ENCODE data around the gene SLC15A4. TPM values are rescaled to one million over a fixed set of nuclear protein-coding genes. Genes with fewer than 3 reads are reported as not detected.

Gene SLC15A4
- total and polyA plus RNA-seq, 2 of the 13 experiments (the other 11 are each of a cell fraction or from before 2014, with no cell fraction given), result 17.3 to 22.7 TPM

GRCh38 chr12:128761379-128761790 is 62.4 kb downstream of the SLC15A4 start (continued):
- no peak for TF ChIP-seq ZNF503 (CRISPR knock-in tag; IDR thresholded peaks at IDR 0.05)
- TF ChIP-seq KLF11 (CRISPR knock-in tag; IDR thresholded peaks at IDR 0.05), result no peak
- TF ChIP-seq RAD51 (IDR thresholded peaks at IDR 0.05; ENCODE audit: borderline replicate concordance), result no peak
- no peak for TF ChIP-seq BRF2 (CRISPR knock-in tag; IDR thresholded peaks at IDR 0.05)
- TF ChIP-seq NFYB (CRISPR knock-in tag; IDR thresholded peaks at IDR 0.05), result no peak

- no peak overlapping the region for H3K4me2 ChIP-seq (ENCODE audit: low read depth, low read length)
- BruUV-seq (replicated peaks), result no TSS peak
These were observed 68.2 kb downstream of the SLC15A4 start for GRCh38 chr12:128755566-128755965.

More at GRCh38 chr12:128755566-128755965, 68.2 kb downstream of the SLC15A4 start:
- Histone ChIP-seq H3K9me3 (ENCODE audit: low read length) (no peaks in the 10 kb centered on the region), H3K36me3 (replicated peaks in 1 of 2; ENCODE audit: control insufficient read depth in 1 of 2, insufficient read depth in 2 of 2, low read length in 2 of 2) (no peaks in the 10 kb centered on the region), H3K79me2 (ENCODE audit: insufficient read depth, low read length) (no peaks in the 10 kb centered on the region), H3K4me1 (ENCODE audit: insufficient read depth, low read length) (no peaks in the 10 kb centered on the region), H4K20me1 (ENCODE audit: insufficient read depth, low read length) (no peaks in the 10 kb centered on the region), H3K4me3 (replicated peaks in 1 of 3; ENCODE audit: insufficient read depth in 1 of 3, low read depth in 2 of 3, low read length in 3 of 3) (no peak overlapping the region), H3K27me3 (ENCODE audit: control insufficient read depth in 1 of 2, insufficient read depth in 2 of 2, low read length in 2 of 2) (peaks cover 0 to 4% of the 10 kb centered on the region in 2 experiments; a peak in 1 of 5 replicates), H3K27ac (ENCODE audit: extremely low read length, insufficient read depth, low read length) (no peak overlapping the region), H3K9ac (ENCODE audit: insufficient read depth, low read depth, low read length) (no peak overlapping the region), H2AFZ (ENCODE audit: low read length) (no peak overlapping the region)
- POLR2A ChIA-PET, result no interaction called here
- DNase-seq (ENCODE audit: low spot score), result no peak
- WGBS (ENCODE audit: low lambda C conversion rate), result 5% methylated on average over 4 of the region's 4 CpGs
- TF ChIP-seq ATF2 (CRISPR knock-in tag; IDR thresholded peaks at IDR 0.05) (no peak), ELF1 (CRISPR knock-in tag; IDR thresholded peaks at IDR 0.05) (no peak), ZNF800 (CRISPR knock-in tag; IDR thresholded peaks at IDR 0.05) (no peak), ZNF503 (CRISPR knock-in tag; IDR thresholded peaks at IDR 0.05) (no peak)
- CTCF ChIA-PET (ENCODE audit: low intra/inter-chr PET ratio, low total read pairs), result no interaction called here
- no peak for ATAC-seq
- FAIRE-seq, result no peak
- intact Hi-C loops (cut with micrococcal nuclease; ENCODE audit: unreplicated experiment) (no loop called here), in situ Hi-C loops (cut with HindIII; ENCODE audit: extremely low pct_ligation_motif_present, low pct_unique_long_range_greater_than_20kb) (no loop called here)
